ENCODE measurements around the gene IL17RB.

Gene IL17RB

DNA sequence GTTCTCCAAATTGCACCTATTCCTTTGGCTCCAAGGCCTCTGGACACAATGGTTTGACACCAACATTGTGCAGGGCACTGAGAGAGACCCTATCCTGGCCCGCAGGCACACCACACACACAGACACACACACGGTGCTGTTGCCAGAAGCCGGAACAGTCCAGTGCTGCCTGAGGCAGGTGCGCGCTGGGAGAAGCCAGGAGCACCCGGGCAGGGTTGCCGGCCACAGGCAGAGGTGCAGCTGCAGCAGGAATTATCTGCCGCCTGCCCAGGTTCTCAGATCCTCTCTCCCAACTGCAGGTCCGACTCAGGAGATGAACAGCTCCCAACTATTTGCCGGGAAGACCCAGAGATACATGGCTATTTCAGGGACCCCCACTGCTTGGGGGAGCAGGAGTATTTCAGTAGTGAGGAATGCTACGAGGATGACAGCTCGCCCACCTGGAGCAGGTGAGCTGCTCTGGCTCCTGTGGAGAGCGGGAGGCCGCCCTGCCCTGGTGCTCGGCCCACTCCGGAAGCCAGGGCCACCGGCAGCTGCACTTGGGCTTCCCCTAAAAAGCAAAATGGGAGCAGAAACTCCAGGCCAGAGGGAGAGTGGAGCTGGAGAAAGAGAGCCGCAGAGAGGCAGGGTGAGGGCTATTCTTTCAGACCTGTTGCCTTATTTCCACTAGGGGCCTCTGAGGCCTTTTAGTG lies 43.1 kb upstream of the IL17RB start:
- no peak for DNase-seq (ENCODE audit: insufficient read length, low spot score)
- no peak for FAIRE-seq
- TF ChIP-seq, protein P1, sequence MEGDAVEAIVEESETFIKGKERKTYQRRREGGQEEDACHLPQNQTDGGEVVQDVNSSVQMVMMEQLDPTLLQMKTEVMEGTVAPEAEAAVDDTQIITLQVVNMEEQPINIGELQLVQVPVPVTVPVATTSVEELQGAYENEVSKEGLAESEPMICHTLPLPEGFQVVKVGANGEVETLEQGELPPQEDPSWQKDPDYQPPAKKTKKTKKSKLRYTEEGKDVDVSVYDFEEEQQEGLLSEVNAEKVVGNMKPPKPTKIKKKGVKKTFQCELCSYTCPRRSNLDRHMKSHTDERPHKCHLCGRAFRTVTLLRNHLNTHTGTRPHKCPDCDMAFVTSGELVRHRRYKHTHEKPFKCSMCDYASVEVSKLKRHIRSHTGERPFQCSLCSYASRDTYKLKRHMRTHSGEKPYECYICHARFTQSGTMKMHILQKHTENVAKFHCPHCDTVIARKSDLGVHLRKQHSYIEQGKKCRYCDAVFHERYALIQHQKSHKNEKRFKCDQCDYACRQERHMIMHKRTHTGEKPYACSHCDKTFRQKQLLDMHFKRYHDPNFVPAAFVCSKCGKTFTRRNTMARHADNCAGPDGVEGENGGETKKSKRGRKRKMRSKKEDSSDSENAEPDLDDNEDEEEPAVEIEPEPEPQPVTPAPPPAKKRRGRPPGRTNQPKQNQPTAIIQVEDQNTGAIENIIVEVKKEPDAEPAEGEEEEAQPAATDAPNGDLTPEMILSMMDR (IDR thresholded peaks at IDR 0.05; ENCODE audit: insufficient read depth, missing control alignments): no peak

DNA sequence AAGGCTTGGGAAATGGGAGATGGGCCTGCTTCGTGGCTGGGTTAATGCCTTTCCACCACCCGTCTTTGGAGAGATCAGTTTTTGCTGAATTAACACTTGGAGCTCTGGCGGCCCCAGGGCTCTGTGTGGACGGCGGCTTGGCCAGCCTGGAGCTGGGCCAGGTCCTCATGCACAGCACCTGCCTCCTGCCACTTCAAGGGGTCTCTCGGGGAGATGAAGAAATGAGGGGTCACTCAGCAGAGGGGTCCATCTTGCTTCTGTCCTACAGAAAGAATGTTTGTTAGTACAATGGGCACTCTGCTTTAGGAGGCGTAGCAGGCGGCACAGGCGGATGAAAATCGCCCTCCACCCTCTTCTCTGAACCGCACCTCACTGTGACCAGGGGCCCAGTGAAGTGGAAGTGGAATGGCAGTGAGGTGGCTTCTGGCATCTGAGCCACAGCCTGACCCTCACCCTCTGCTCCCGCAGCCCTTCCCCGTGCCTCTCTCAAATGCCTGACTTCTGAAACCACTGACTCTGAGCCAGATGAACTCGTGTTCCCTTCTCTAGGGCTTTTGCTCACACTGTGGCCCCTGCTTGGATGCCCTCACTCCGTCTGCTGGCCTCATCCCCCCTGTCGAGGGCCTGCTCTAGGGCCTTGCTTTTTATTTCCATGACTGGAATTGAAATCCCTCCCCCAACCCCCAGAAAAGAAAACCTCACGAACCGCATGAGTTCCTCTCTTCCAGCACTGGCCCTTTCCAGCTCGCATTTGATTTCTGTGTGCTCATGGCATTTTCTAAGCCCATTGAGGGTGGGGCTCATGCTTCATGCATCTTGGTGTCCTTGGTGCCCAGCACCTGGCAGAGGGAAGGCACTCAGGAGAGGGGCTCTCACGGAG lies 42.3 kb upstream of the IL17RB start:
- DNase-seq (ENCODE audit: insufficient read length, low spot score): no peak
- FAIRE-seq: no peak
- TF ChIP-seq, protein P1 (IDR thresholded peaks at IDR 0.05; ENCODE audit: insufficient read depth, missing control alignments): no peak

DNA sequence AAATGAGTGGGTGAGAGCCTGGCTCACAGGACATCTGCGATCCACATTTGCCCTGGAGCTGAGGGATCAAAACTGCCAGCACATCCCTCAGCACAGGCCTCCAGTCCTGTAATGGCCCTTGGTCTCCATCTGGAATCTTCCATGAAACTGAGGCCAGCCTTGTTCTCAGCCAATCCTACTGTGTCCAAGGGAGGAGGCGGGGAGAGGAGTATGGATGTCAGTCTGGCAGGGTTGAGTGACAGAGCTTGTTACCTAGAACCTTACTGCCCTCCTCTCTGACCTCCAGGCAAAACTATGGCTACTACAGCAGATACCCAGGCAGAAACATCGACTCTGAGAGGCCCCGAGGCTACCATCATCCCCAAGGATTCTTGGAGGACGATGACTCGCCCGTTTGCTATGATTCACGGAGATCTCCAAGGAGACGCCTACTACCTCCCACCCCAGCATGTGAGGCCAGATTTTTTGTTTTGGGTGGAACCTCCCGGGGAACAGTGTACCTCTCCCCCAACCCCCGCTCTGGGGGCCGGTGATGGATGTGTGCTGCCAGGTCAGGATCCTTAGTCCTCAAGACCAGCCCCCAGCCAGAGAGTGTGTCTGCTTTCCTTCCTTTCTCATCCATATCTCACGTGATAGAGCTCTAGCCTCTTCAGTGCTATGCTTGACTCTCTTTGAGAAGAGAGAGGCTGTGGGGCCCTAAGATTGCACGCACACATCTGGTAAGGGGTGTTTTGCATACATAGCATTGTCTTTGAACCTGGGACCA lies 41.5 kb upstream of the IL17RB start:
- no peak for FAIRE-seq
- DNase-seq (ENCODE audit: insufficient read length, low spot score): no peak
- TF ChIP-seq, protein P1 (IDR thresholded peaks at IDR 0.05; ENCODE audit: insufficient read depth, missing control alignments): no peak

DNA sequence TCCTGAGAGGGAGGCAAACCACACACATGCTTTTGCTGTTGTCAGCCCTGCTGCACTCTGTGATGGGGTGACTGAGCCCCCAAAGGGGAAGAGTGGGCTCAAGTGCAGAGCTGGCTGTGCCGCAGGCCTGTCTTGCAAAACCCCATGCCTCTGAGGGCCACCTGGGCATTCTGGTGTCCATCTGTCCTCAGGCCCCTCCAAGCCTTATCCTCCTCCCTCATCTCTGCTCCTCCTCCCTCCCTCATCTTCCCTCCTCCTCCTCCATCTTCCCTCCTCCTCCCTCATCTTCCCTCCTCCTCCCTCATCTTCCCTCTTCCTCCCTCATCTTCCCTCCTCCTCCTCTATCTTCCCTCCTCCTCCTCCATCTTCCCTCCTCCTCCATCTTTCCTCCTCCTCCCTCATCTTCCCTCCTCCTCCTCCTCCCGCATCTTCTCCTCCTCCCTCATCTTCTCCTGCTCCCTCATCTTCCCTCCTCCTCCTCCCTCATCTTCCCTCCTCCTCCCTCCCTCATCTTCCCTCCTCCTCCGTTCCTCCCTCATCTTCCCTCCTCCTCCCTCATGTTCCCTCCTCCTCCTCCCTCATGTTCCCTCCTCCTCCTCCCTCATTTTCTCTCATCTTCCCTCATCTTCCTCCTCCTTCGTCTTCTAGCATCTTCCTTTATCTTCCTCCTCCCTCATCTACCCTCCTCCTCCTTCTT lies 40.8 kb upstream of the IL17RB start:
- TF ChIP-seq, protein P1 (IDR thresholded peaks at IDR 0.05; ENCODE audit: insufficient read depth, missing control alignments): no peak
- FAIRE-seq (no peak), DNase-seq (ENCODE audit: insufficient read length, low spot score) (no peak)

DNA sequence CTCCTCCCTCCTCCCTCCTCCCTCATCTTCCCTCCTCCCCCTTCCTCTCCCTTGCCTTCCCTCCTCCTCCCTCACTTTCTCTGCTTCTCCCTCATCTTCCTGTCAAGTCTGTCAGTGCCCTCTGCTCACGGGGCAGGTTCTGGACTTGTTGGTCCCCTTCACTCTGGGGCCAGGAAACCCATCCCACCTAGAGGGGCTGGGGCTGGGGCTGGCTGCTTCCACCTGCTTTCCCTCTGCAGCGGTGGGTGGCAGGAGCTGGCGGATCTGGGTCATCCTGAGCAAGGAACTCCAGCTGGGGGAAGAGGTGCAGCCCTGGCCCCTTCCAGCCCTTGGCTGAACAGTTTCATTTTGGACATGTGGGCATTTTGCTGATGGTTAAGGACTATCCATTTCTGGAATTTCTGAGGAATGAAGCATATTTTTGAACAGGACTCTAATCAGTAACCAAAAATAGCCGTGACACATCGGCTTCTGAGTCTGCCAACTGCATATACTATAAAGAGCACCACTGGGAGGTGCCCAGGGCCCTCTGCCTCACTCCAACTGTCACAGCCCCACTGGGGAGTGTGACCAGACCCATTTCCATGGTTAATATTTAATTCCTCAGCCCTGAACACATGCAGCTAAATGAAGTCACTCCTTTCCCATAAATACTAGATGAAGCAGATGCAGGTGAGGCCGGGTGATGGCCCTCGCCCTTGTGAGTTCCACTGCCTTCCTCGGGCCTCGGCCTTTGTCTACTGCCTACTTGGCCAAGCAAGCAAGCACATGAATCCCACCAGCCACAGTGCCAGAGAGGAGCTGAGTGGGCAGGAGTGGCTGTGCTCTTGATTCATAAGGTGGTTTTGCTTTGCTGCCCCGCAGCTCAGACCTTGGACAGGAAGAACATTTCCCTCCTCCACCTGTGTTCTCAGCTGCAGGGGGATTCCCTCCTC lies 39.9 kb upstream of the IL17RB start:
- no peak for DNase-seq (ENCODE audit: insufficient read length, low spot score)
- no peak for FAIRE-seq
- TF ChIP-seq, protein P1 (IDR thresholded peaks at IDR 0.05; ENCODE audit: insufficient read depth, missing control alignments): no peak

Data from D721Med (cell line).